NCI-H69 (cell line): ENCODE data around the gene ATP8B4.
A peak's percentile ranks its signal among the peaks of the same experiment; 100 is the strongest.
"Not testable (repeated sequence)": the region's sequence is repeated elsewhere in the genome, so short reads cannot be mapped to it uniquely, and the experiment has no call there.

ENCODE experiments used
- DNase-seq: peaks from one replicate; lab custom pipeline; 2025; lab: John Stamatoyannopoulos, UW

ATP8B4 gene

GRCh38 chr15:50140983-50141382 lies 21.9 kb upstream of the ATP8B4 start:
- DNase-seq = no peak

GRCh38 chr15:50140098-50140497 lies 21.1 kb upstream of the ATP8B4 start:
- peak; percentile 20 for DNase-seq

GRCh38 chr15:50138391-50138790 lies 19.4 kb upstream of the ATP8B4 start:
- DNase-seq = no peak

GRCh38 chr15:50137893-50138292 lies 18.9 kb upstream of the ATP8B4 start:
- no peak for DNase-seq

GRCh38 chr15:50137330-50137761 lies 18.3 kb upstream of the ATP8B4 start:
- no peak for DNase-seq

- no peak for DNase-seq
Observed at GRCh38 chr15:50135031-50135551, 16.1 kb upstream of the ATP8B4 start.

GRCh38 chr15:50134524-50135024 lies 15.5 kb upstream of the ATP8B4 start:
- no peak for DNase-seq

GRCh38 chr15:50132251-50132984 lies 13.4 kb upstream of the ATP8B4 start:
- DNase-seq = not testable (repeated sequence)

- no peak for DNase-seq
Observed at GRCh38 chr15:50131617-50132016, 12.6 kb upstream of the ATP8B4 start.

GRCh38 chr15:50128266-50128665 lies 9.2 kb upstream of the ATP8B4 start:
- DNase-seq = peak; percentile 16

- no peak for DNase-seq
Observed at GRCh38 chr15:50127255-50127777, 8.3 kb upstream of the ATP8B4 start.

- DNase-seq = no peak
Observed at GRCh38 chr15:50126072-50126471, 7.0 kb upstream of the ATP8B4 start.

GRCh38 chr15:50124631-50125030 lies 5.6 kb upstream of the ATP8B4 start:
- DNase-seq = no peak

GRCh38 chr15:50123861-50124557 lies 5.0 kb upstream of the ATP8B4 start:
- no peak for DNase-seq

- DNase-seq = no peak
Observed at GRCh38 chr15:50120729-50121128, 1.7 kb upstream of the ATP8B4 start.

GRCh38 chr15:50117431-50118027 lies 1.5 kb downstream of the ATP8B4 start:
- DNase-seq = no peak

GRCh38 chr15:50116477-50116876 lies 2.6 kb downstream of the ATP8B4 start:
- DNase-seq = peak; percentile 53

- DNase-seq = no peak
Observed at GRCh38 chr15:50113992-50114780, 4.8 kb downstream of the ATP8B4 start.

GRCh38 chr15:50113187-50113505 lies 5.9 kb downstream of the ATP8B4 start:
- DNase-seq = no peak

GRCh38 chr15:50112488-50113186 lies 6.4 kb downstream of the ATP8B4 start:
- DNase-seq = no peak

- no peak for DNase-seq
Observed at GRCh38 chr15:50110285-50110684, 8.7 kb downstream of the ATP8B4 start.
